ENCODE measurements around the gene MMP25.
"Not testable (repeated sequence)": the region's sequence is repeated elsewhere in the genome, so short reads cannot be mapped to it uniquely, and the experiment has no call there.

GRCh38 chr16:3053330-3053710, 7.0 kb downstream of the MMP25 start:
- not testable (repeated sequence) for TF ChIP-seq EP300, CTCF, POLR2A, POLR2AphosphoS5 (IDR thresholded peaks at IDR 0.05)
